HepG2 (cell line): ENCODE data around the gene BPHL. TPM values are rescaled to one million over a fixed set of nuclear protein-coding genes. Genes with fewer than 3 reads are reported as not detected.

Source experiments
- ATF2 ChIP-seq: sonication (generic); formaldehyde crosslinking; IDR thresholded peaks from 2 replicates; pipeline ENCODE4 v1.4.0; 2020; ENCODE audit warnings: missing genetic modification reagents
- FOXO1 ChIP-seq: sonication (generic); formaldehyde crosslinking; IDR thresholded peaks from 2 replicates; pipeline ENCODE4 v1.4.0; 2020; ENCODE audit warnings: missing genetic modification reagents
- GABPB1 ChIP-seq: IDR thresholded peaks from 2 replicates; pipeline ENCODE4 v1.6.1; 2016; ENCODE audit warnings: mild to moderate bottlenecking, missing genetic modification reagents, moderate library complexity, missing compliant biosample characterization
- GATAD1 ChIP-seq: IDR thresholded peaks from 2 replicates; pipeline ENCODE4 v1.6.1; 2016; ENCODE audit warnings: missing genetic modification reagents, missing compliant biosample characterization
- HDAC2 ChIP-seq: sonication (generic); formaldehyde crosslinking; IDR thresholded peaks from 2 replicates; pipeline ENCODE4 v1.4.0; 2020; ENCODE audit warnings: missing genetic modification reagents
- HNF4G ChIP-seq, 2 experiments: sonication (generic) in 1 of 2; formaldehyde crosslinking in 1 of 2; IDR thresholded peaks; 2 replicates each; pipeline versions ENCODE4 v1.4.0 to v1.6.1; 2011 to 2020; ENCODE audit warnings: borderline replicate concordance in 2 of 2, low read depth in 2 of 2, mild to moderate bottlenecking in 2 of 2, low read length in 1 of 2, missing genetic modification reagents in 1 of 2, moderate library complexity in 1 of 2
- HOXA5 ChIP-seq: sonication (generic); formaldehyde crosslinking; IDR thresholded peaks from 2 replicates; pipeline ENCODE4 v1.4.0; 2020; ENCODE audit warnings: missing genetic modification reagents
- KDM1A ChIP-seq: IDR thresholded peaks from 2 replicates; pipeline ENCODE4 v1.6.1; 2016; ENCODE audit warnings: missing compliant biosample characterization
- KIAA2018 ChIP-seq: sonication (generic); formaldehyde crosslinking; IDR thresholded peaks from 2 replicates; pipeline ENCODE4 v1.5.0; 2020; ENCODE audit warnings: mild to moderate bottlenecking, missing genetic modification reagents, borderline replicate concordance
- RFXAP ChIP-seq: sonication (generic); formaldehyde crosslinking; IDR thresholded peaks from 2 replicates; pipeline ENCODE4 v1.4.0; 2020; ENCODE audit warnings: missing genetic modification reagents, borderline replicate concordance
- TCF7 ChIP-seq: sonication (generic); IDR thresholded peaks from 2 replicates; pipeline ENCODE4 v1.6.1; 2016; ENCODE audit warnings: antibody characterized with exemption, low read depth
- TMF1 ChIP-seq: sonication (generic); formaldehyde crosslinking; IDR thresholded peaks from 2 replicates; pipeline ENCODE4 v1.8.1; 2022; ENCODE audit warnings: low read depth, missing genetic modification reagents
- ZNF264 ChIP-seq: sonication (generic); formaldehyde crosslinking; IDR thresholded peaks from 2 replicates; pipeline ENCODE4 v1.4.0; 2020; ENCODE audit warnings: missing genetic modification reagents
- ZNF34 ChIP-seq: sonication (generic); formaldehyde crosslinking; IDR thresholded peaks from 2 replicates; pipeline ENCODE4 v1.4.0; 2020; ENCODE audit warnings: mild to moderate bottlenecking, missing genetic modification reagents, borderline replicate concordance
- ZNF577 ChIP-seq: sonication (generic); formaldehyde crosslinking; IDR thresholded peaks from 2 replicates; pipeline ENCODE4 v1.4.0; 2020; ENCODE audit warnings: mild to moderate bottlenecking, low read depth, missing genetic modification reagents, borderline replicate concordance
- ZNF597 ChIP-seq: sonication (generic); formaldehyde crosslinking; IDR thresholded peaks from 2 replicates; pipeline ENCODE4 v1.5.0; 2020; ENCODE audit warnings: missing genetic modification reagents
- ZNF670 ChIP-seq: sonication (generic); formaldehyde crosslinking; IDR thresholded peaks from 2 replicates; pipeline ENCODE4 v1.8.0; 2022; ENCODE audit warnings: mild to moderate bottlenecking, missing genetic modification reagents, borderline replicate concordance
- polyA plus RNA-seq, 8 experiments: library from polyadenylated mRNA; depleted of rRNA in 3 of 8; stranded (reverse) in 7 of 8; unstranded in 1 of 8; fragments of >200 nt; fragmentation: Illumina TruSeq in 4 of 8; extraction: Trizol in 4 of 8; gene quantifications; 2 replicates each; pipeline versions ENCODE4 v1.2.1 to v1.2.3, GENCODE V29; 2011 to 2016; ENCODE audit warnings: low read depth in 4 of 8, missing spikeins in 1 of 8, mixed read lengths in 1 of 8; ENCODE audit not compliant: insufficient read depth in 1 of 8
- total RNA-seq, 5 experiments: library from RNA; depleted of rRNA; stranded (reverse); fragments of >200 nt; fragmentation: Illumina TruSeq; extraction: Trizol; gene quantifications; 2 replicates each; pipeline ENCODE4 v1.2.3, GENCODE V29; 2016; ENCODE audit warnings: low read depth in 1 of 5

The BPHL gene
- total and polyA plus RNA-seq, 2 of the 13 experiments (the other 11 are each of a cell fraction or from before 2014, with no cell fraction given): 37.8 to 39.5 TPM

GRCh38 chr6:3157131-3157933, 38.8 kb downstream of the BPHL start, which contains the start of gene TUBB2A (continued):
- TF ChIP-seq ATF2 (CRISPR knock-in tag) (peak; percentile 89; the same call in 1 of the 2 replicates), ZNF670 (0 out of 2 replicates have a peak, but pooled peaks have one; percentile 50), HOXA5 (CRISPR knock-in tag) (peak; percentile 79; the same call in 1 of the 2 replicates), FOXO1 (peak; percentile 42; the same call in 1 of the 2 replicates), GATAD1 (CRISPR knock-in tag) (no peak), KIAA2018 (no peak), ZNF597 (CRISPR knock-in tag) (peak; percentile 12; the same call in 1 of the 2 replicates), KDM1A (no peak), HNF4G (IDR thresholded peaks at IDR 0.05; ENCODE audit: borderline replicate concordance, low read depth, low read length) (no peak), HNF4G (CRISPR knock-in tag; IDR thresholded peaks at IDR 0.05; ENCODE audit: borderline replicate concordance, low read depth) (peak; percentile 73), GABPB1 (CRISPR knock-in tag) (peak; percentile 77), HDAC2 (CRISPR knock-in tag) (no peak), ZNF264 (CRISPR knock-in tag) (no peak), TMF1 (CRISPR knock-in tag) (no peak), ZNF34 (CRISPR knock-in tag) (peak; percentile 77; the same call in 1 of the 2 replicates), ZNF577 (CRISPR knock-in tag) (no peak), TCF7 (no peak; the same call in 1 of the 2 replicates), RFXAP (no peak; the same call in none of the 2 replicates)
